Endodermal cell (in vitro differentiated cells): ENCODE results near the gene SALL3. TPM values are rescaled to one million over a fixed set of nuclear protein-coding genes. Genes with fewer than 3 reads are reported as not detected.

Experiments used
- DNase-seq: peaks from one replicate; pipeline ENCODE4 v3.0.0-alpha.2; 2017
- H3K27ac ChIP-seq: 2 replicates; pipeline ENCODE4 v1.5.1; 2013; ENCODE audit warnings: mild to moderate bottlenecking, low read depth, low read length, moderate library complexity
- H3K27me3 ChIP-seq: 2 replicates; pipeline ENCODE4 v1.6.1; 2013; ENCODE audit warnings: mild to moderate bottlenecking, low read length, moderate library complexity; ENCODE audit not compliant: insufficient read depth, control insufficient read depth, poor library complexity, severe bottlenecking
- H3K36me3 ChIP-seq: 2 replicates; pipeline ENCODE4 v1.7.0; 2013; ENCODE audit warnings: mild to moderate bottlenecking, low read length, moderate library complexity; ENCODE audit not compliant: control insufficient read depth, insufficient read depth
- H3K4me1 ChIP-seq: one replicate; pipeline ENCODE4 v1.7.0; 2013; ENCODE audit warnings: low read length; ENCODE audit not compliant: control insufficient read depth, insufficient read depth
- H3K4me3 ChIP-seq: 2 replicates; pipeline ENCODE4 v1.5.1; 2013; ENCODE audit warnings: mild to moderate bottlenecking, low read length, moderate library complexity
- H3K9ac ChIP-seq: 2 replicates; pipeline ENCODE4 v1.6.1; 2013; ENCODE audit warnings: mild to moderate bottlenecking, low read length, moderate library complexity; ENCODE audit not compliant: poor library complexity, severe bottlenecking; ENCODE audit errors: extremely low read depth
- H3K9me3 ChIP-seq: 2 replicates; pipeline ENCODE4 v1.6.1; 2013; ENCODE audit warnings: mild to moderate bottlenecking, low read length, moderate library complexity; ENCODE audit not compliant: control insufficient read depth
- H3K27ac Mint-ChIP-seq: 2 replicates; pipeline ENCODE4 v1.8.0; 2020; ENCODE audit warnings: mixed read lengths
- H3K27me3 Mint-ChIP-seq: 2 replicates; pipeline ENCODE4 v1.8.0; 2021; ENCODE audit warnings: mild to moderate bottlenecking, mixed read lengths; ENCODE audit not compliant: insufficient read depth
- H3K36me3 Mint-ChIP-seq: 2 replicates; pipeline ENCODE4 v1.8.0; 2020; ENCODE audit warnings: low read depth, mixed read lengths
- H3K4me1 Mint-ChIP-seq: 2 replicates; pipeline ENCODE4 v1.8.0; 2020; ENCODE audit warnings: mixed read lengths
- H3K4me3 Mint-ChIP-seq: 2 replicates; pipeline ENCODE4 v1.8.0; 2020; ENCODE audit warnings: mild to moderate bottlenecking, moderate library complexity, mixed read lengths
- H3K9me3 Mint-ChIP-seq: 2 replicates; pipeline ENCODE4 v1.8.0; 2020; ENCODE audit warnings: mild to moderate bottlenecking, mixed read lengths
- CTCF ChIP-seq: fragments of 200-600 bp; sonication (generic); conservative IDR thresholded peaks from 2 replicates; pipeline ENCODE4 v1.5.0; 2021; ENCODE audit warnings: antibody characterized with exemption, mild to moderate bottlenecking
- WGBS, 2 experiments: methylation state at CpG; one replicate each; pipeline versions ENCODE4 v1.1.5 to v1.1.7; 2013; ENCODE audit warnings: missing lambda C conversion rate in 2 of 2, mixed read lengths in 1 of 2; ENCODE audit not compliant: insufficient coverage in 1 of 2, insufficient read length in 1 of 2; 5-methylcytosine and 5-hydroxymethylcytosine counted together
- total RNA-seq, 2 donors: library from RNA; stranded (reverse); fragmentation: NEBNext Ultra II Directional in 1 of 2; extraction: Animal tissue kit (Norgen Biotek cat#: 25700) in 1 of 2; gene quantifications; 2 replicates in 1 of 2; 3 replicates in 1 of 2; pipeline ENCODE4 v1.2.1, GENCODE V29; 2021

The SALL3 gene
- total RNA-seq, 2 donors from 2014 or later = 9.5 to 36.4 TPM

GRCh38 chr18:78981394-78981831, 1.8 kb downstream of the SALL3 start:
- H3K9me3 Mint-ChIP-seq = no peaks in the 10 kb centered on the region
- peaks cover 55% of the 10 kb centered on the region for H3K4me1 Mint-ChIP-seq
- no peak for TF ChIP-seq CTCF
- 0 to 3% methylated on average over 10 to 13 of the region's 13 CpGs for WGBS, 2 experiments
- H3K36me3 Mint-ChIP-seq = no peaks in the 10 kb centered on the region
- Histone ChIP-seq H3K36me3 (no peaks in the 10 kb centered on the region), H3K27ac (peak overlapping the region; percentile 13), H3K9ac (peak overlapping the region; percentile 71), H3K4me1 (peaks cover 9% of the 10 kb centered on the region), H3K4me3 (peak overlapping the region; percentile 80), H3K27me3 (peaks cover 30% of the 10 kb centered on the region), H3K9me3 (no peaks in the 10 kb centered on the region)
- peaks cover 21% of the 10 kb centered on the region for H3K27me3 Mint-ChIP-seq
- peak; percentile 66 for DNase-seq
- peak overlapping the region; percentile 67 for H3K4me3 Mint-ChIP-seq
- H3K27ac Mint-ChIP-seq = peak overlapping the region; percentile 85

- Mint-ChIP-seq H3K4me3 (peak overlapping the region; percentile 67), H3K27me3 (peaks cover 14% of the 10 kb centered on the region), H3K9me3 (no peaks in the 10 kb centered on the region), H3K27ac (peak overlapping the region; percentile 85), H3K4me1 (peaks cover 52% of the 10 kb centered on the region), H3K36me3 (no peaks in the 10 kb centered on the region)
- no peak for DNase-seq
- Histone ChIP-seq H3K9ac (peak overlapping the region; percentile 7), H3K27ac (no peak overlapping the region), H3K9me3 (no peaks in the 10 kb centered on the region), H3K4me1 (peaks cover 9% of the 10 kb centered on the region), H3K27me3 (peaks cover 23% of the 10 kb centered on the region), H3K4me3 (peak overlapping the region; percentile 80), H3K36me3 (no peaks in the 10 kb centered on the region)
- TF ChIP-seq CTCF = no peak
- WGBS, 2 experiments = 1 to 2% methylated on average over 7 to 12 of the region's 14 CpGs
These were observed 2.5 kb downstream of the SALL3 start for GRCh38 chr18:78981989-78982620.

- no peaks in the 10 kb centered on the region for H3K36me3 Mint-ChIP-seq
- peak overlapping the region; percentile 23 for H3K27ac Mint-ChIP-seq
- peaks cover 2% of the 10 kb centered on the region for H3K27me3 Mint-ChIP-seq
- no peaks in the 10 kb centered on the region for H3K36me3 ChIP-seq
- no peaks in the 10 kb centered on the region for H3K9me3 Mint-ChIP-seq
- no peak for TF ChIP-seq CTCF
- H3K4me1 Mint-ChIP-seq = peaks cover 54% of the 10 kb centered on the region
- H3K27ac ChIP-seq = no peak overlapping the region
- H3K4me1 ChIP-seq = peaks cover 9% of the 10 kb centered on the region
- peak overlapping the region; percentile 19 for H3K4me3 ChIP-seq
- peaks cover 9% of the 10 kb centered on the region for H3K27me3 ChIP-seq
- H3K9me3 ChIP-seq = no peaks in the 10 kb centered on the region
- H3K4me3 Mint-ChIP-seq = peak overlapping the region; percentile 25
- H3K9ac ChIP-seq = no peak overlapping the region
- DNase-seq = no peak
- 15% methylated on average over 2 of the region's 3 CpGs; no CpG with 5 or more reads in 1 of the 2 experiments for WGBS, 2 experiments
These were observed 3.9 kb downstream of the SALL3 start for GRCh38 chr18:78983512-78983911.
